GM21723 (cell line): Measurements from ENCODE around the gene OR1F1.
A peak's percentile ranks its signal among the peaks of the same experiment; 100 is the strongest.
"Not testable (repeated sequence)": the region's sequence is repeated elsewhere in the genome, so short reads cannot be mapped to it uniquely, and the experiment has no call there.

Experiments
- ATAC-seq: cut with Tn5 transposase; IDR thresholded peaks from one replicate; pipeline ENCODE4 v1.9.1; 2021; ENCODE audit warnings: mild to moderate bottlenecking, moderate library complexity; ENCODE audit not compliant: unreplicated experiment

OR1F1 gene

GRCh38 chr16:3187798-3188674 lies at the start of gene OR1F1:
Gene OR1F1, plus strand, starts transcription at chr16:3188204.
- ATAC-seq, result no peak

GRCh38 chr16:3138342-3138741 lies 49.7 kb upstream of the OR1F1 start:
- no peak for ATAC-seq

GRCh38 chr16:3138823-3139426 lies 49.1 kb upstream of the OR1F1 start:
- no peak for ATAC-seq

GRCh38 chr16:3139561-3139960 lies 48.4 kb upstream of the OR1F1 start:
- not testable (repeated sequence) for ATAC-seq

- no peak for ATAC-seq
These were observed 47.2 kb upstream of the OR1F1 start for GRCh38 chr16:3140603-3141427.

- no peak for ATAC-seq
These were observed 46.2 kb upstream of the OR1F1 start for GRCh38 chr16:3141781-3142311.

- ATAC-seq, result no peak
These were observed 45.7 kb upstream of the OR1F1 start for GRCh38 chr16:3142327-3142726.

GRCh38 chr16:3142770-3143169 lies 45.2 kb upstream of the OR1F1 start:
- ATAC-seq, result no peak

GRCh38 chr16:3143189-3143588 lies 44.8 kb upstream of the OR1F1 start:
- ATAC-seq, result no peak

- ATAC-seq, result no peak
These were observed 44.2 kb upstream of the OR1F1 start for GRCh38 chr16:3143598-3144320.

GRCh38 chr16:3144321-3144983 lies 43.6 kb upstream of the OR1F1 start:
- no peak for ATAC-seq

- ATAC-seq, result no peak
These were observed 42.9 kb upstream of the OR1F1 start for GRCh38 chr16:3145151-3145550.

GRCh38 chr16:3145660-3146059 lies 42.3 kb upstream of the OR1F1 start:
- no peak for ATAC-seq

- ATAC-seq, result no peak
These were observed 40.8 kb upstream of the OR1F1 start for GRCh38 chr16:3147046-3147756.

GRCh38 chr16:3147757-3148104 lies 40.3 kb upstream of the OR1F1 start:
- ATAC-seq, result no peak

- no peak for ATAC-seq
These were observed 39.5 kb upstream of the OR1F1 start for GRCh38 chr16:3148256-3149192.

- ATAC-seq, result no peak
These were observed 38.8 kb upstream of the OR1F1 start for GRCh38 chr16:3149193-3149530.

- peak; percentile 25 for ATAC-seq
These were observed 38.2 kb upstream of the OR1F1 start for GRCh38 chr16:3149630-3150345.
